Measurements from ENCODE around the gene TNFSF10.

TNFSF10 gene

DNA sequence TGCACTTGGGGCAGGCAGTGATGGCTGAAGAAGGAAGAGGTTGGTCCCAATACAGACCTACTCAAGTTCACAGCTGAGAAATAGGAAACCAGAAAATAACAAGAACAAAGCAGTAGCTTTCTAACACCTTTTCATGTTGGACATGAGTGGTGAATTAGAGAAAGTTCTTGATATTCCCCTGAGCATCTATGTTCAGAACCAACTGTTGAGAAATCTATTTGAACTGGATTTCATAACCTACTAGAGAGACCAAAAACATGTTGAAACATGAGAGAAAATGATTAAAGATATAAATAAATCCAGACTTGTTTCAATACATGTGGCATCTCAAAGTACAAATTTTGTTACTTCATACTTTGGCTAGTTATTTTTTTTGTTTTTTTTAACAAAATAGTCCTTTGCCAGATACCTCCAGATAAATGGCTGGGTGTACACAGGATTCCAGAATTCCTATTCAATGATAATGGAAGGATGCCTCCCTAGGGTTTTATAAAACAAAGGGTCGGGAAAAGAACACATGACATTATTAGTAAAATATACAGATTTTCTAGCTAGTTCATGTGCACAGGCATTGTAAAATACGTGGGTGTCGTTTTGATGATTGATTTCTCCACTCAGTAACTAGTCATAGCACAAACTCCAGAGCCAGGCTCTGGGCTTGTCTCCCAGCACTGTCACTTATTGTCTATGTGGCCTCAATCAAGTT is 34.4 kb upstream of the TNFSF10 start:
- H2AFZ ChIP-seq (ENCODE audit: low read depth, low read length, severe bottlenecking) = no peak overlapping the region
- H3K9ac ChIP-seq (ENCODE audit: low read length) = no peak overlapping the region

DNA sequence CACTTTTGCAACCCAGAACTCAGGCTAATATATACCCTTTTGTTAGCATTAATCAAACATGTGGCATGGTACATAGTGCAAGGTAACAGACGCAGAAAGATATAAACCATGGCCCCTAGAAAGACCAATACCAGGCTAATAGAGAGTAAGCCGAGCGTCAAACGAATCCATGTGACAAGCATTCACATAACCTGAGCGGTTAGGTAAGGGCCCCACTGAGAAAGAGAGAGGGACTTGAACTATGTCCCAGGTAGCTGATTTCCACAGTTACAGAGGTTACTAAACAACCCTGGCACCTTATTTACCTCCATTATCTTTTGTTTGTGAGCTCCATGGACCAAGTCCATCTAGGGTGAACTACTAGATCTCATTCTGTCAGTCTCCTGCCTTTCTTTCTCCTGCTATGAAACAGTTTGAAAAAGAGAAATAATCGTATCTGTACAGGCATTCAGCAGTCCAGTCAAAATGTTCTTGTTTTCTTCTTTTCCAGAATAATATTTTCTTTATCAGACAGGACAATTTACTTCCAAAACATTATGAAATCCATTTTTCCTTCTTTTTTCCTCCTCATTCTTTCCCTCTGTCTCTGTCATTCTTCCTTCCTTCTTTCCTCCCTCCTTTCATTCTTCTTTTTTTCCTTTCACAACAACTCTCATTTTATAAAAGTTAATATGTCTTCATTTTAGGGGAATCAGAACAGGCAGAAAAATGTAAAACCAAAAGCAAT is 30.5 kb upstream of the TNFSF10 start:
- Histone ChIP-seq H3K4me2 (ENCODE audit: low read depth, low read length, poor library complexity, severe bottlenecking) (no peak overlapping the region), H3K36me3 (ENCODE audit: low read length) (no peaks in the 10 kb centered on the region), H4K20me1 (ENCODE audit: low read depth, low read length) (no peaks in the 10 kb centered on the region), H3K27ac (ENCODE audit: low read depth, low read length) (no peak overlapping the region), H2AFZ (ENCODE audit: low read depth, low read length, severe bottlenecking) (no peak overlapping the region), H3K9me2 (replicated peaks; ENCODE audit: insufficient read depth, low read length) (no peaks in the 10 kb centered on the region), H3K9me3 (ENCODE audit: insufficient read depth, low read length) (no peaks in the 10 kb centered on the region), H3F3A (ENCODE audit: insufficient read depth) (no peaks in the 10 kb centered on the region), H3K9ac (ENCODE audit: low read length) (no peak overlapping the region), H3K27me3 (ENCODE audit: low read length) (no peaks in the 10 kb centered on the region), H3K79me2 (ENCODE audit: insufficient read depth, low read length) (no peaks in the 10 kb centered on the region), H3K4me3 (ENCODE audit: insufficient read depth, low read length, poor library complexity, severe bottlenecking) (no peak overlapping the region)
- no peak for TF ChIP-seq EZH2phosphoT487 (conservative IDR thresholded peaks at IDR 0.05; ENCODE audit: low read length)
- TF ChIP-seq, protein P1, sequence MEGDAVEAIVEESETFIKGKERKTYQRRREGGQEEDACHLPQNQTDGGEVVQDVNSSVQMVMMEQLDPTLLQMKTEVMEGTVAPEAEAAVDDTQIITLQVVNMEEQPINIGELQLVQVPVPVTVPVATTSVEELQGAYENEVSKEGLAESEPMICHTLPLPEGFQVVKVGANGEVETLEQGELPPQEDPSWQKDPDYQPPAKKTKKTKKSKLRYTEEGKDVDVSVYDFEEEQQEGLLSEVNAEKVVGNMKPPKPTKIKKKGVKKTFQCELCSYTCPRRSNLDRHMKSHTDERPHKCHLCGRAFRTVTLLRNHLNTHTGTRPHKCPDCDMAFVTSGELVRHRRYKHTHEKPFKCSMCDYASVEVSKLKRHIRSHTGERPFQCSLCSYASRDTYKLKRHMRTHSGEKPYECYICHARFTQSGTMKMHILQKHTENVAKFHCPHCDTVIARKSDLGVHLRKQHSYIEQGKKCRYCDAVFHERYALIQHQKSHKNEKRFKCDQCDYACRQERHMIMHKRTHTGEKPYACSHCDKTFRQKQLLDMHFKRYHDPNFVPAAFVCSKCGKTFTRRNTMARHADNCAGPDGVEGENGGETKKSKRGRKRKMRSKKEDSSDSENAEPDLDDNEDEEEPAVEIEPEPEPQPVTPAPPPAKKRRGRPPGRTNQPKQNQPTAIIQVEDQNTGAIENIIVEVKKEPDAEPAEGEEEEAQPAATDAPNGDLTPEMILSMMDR (IDR thresholded peaks at IDR 0.05; ENCODE audit: insufficient read depth, low read length, poor library complexity, severe bottlenecking) = no peak

More for the DNA sequence above, 34.4 kb upstream of the TNFSF10 start:
- H3K9me2 ChIP-seq (replicated peaks; ENCODE audit: insufficient read depth, low read length) = no peaks in the 10 kb centered on the region
- TF ChIP-seq, protein P1 (IDR thresholded peaks at IDR 0.05; ENCODE audit: insufficient read depth, low read length, poor library complexity, severe bottlenecking) = no peak
- TF ChIP-seq EZH2phosphoT487 (conservative IDR thresholded peaks at IDR 0.05; ENCODE audit: low read length) = no peak
- no peaks in the 10 kb centered on the region for H4K20me1 ChIP-seq (ENCODE audit: low read depth, low read length)
- H3K27ac ChIP-seq (ENCODE audit: low read depth, low read length) = no peak overlapping the region
- H3K4me3 ChIP-seq (ENCODE audit: insufficient read depth, low read length, poor library complexity, severe bottlenecking) = no peak overlapping the region
- no peaks in the 10 kb centered on the region for H3K27me3 ChIP-seq (ENCODE audit: low read length)
- H3K9me3 ChIP-seq (ENCODE audit: insufficient read depth, low read length) = no peaks in the 10 kb centered on the region
- H3K36me3 ChIP-seq (ENCODE audit: low read length) = no peaks in the 10 kb centered on the region
- no peak overlapping the region for H3K4me2 ChIP-seq (ENCODE audit: low read depth, low read length, poor library complexity, severe bottlenecking)
- H3F3A ChIP-seq (ENCODE audit: insufficient read depth) = no peaks in the 10 kb centered on the region
- no peaks in the 10 kb centered on the region for H3K79me2 ChIP-seq (ENCODE audit: insufficient read depth, low read length)

DNA sequence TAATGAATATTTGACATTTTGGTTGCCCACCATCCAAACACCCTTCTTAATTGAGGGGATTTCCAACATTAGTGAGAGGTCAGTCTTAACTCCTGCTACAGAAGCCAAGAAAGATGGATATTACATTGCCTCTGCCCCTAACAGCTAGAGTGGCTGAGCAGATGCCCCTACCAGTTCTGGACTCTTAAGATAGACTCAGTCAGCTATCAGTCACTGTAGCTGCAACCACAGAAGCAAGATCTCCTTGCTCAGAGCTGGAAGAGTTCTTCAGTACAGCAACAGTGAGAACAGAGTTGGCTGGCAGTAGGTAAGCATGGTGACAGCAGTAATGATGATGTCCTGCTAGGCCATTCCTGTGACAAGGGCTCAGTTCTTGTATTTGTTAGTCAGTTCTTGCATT is 29.4 kb upstream of the TNFSF10 start:
- Histone ChIP-seq H3K79me2 (ENCODE audit: insufficient read depth, low read length) (no peaks in the 10 kb centered on the region), H3K9me2 (replicated peaks; ENCODE audit: insufficient read depth, low read length) (no peaks in the 10 kb centered on the region), H3K9ac (ENCODE audit: low read length) (no peak overlapping the region), H3K4me2 (ENCODE audit: low read depth, low read length, poor library complexity, severe bottlenecking) (no peak overlapping the region), H3F3A (ENCODE audit: insufficient read depth) (no peaks in the 10 kb centered on the region), H3K27me3 (ENCODE audit: low read length) (no peaks in the 10 kb centered on the region), H3K27ac (ENCODE audit: low read depth, low read length) (no peak overlapping the region), H3K36me3 (ENCODE audit: low read length) (no peaks in the 10 kb centered on the region), H3K9me3 (ENCODE audit: insufficient read depth, low read length) (no peaks in the 10 kb centered on the region), H3K4me3 (ENCODE audit: insufficient read depth, low read length, poor library complexity, severe bottlenecking) (no peak overlapping the region), H4K20me1 (ENCODE audit: low read depth, low read length) (no peaks in the 10 kb centered on the region), H2AFZ (ENCODE audit: low read depth, low read length, severe bottlenecking) (no peak overlapping the region)
- TF ChIP-seq EZH2phosphoT487 (conservative IDR thresholded peaks at IDR 0.05; ENCODE audit: low read length) = no peak
- TF ChIP-seq, protein P1 (IDR thresholded peaks at IDR 0.05; ENCODE audit: insufficient read depth, low read length, poor library complexity, severe bottlenecking) = no peak

Measured in SU-DHL-6 (cell line).